ENCODE results near the gene ITSN1.

Gene ITSN1

GRCh38 chr21:33898586-33898985 lies 256.3 kb downstream of the ITSN1 start:
- TF ChIP-seq CTCF (IDR thresholded peaks at IDR 0.05) (no peak), ZFX (IDR thresholded peaks at IDR 0.05; ENCODE audit: borderline replicate concordance) (no peak)
- no peak overlapping the region for H3K27ac ChIP-seq

- H3K27ac ChIP-seq: no peak overlapping the region
- no peak for TF ChIP-seq ZFX (IDR thresholded peaks at IDR 0.05; ENCODE audit: borderline replicate concordance)
Observed at GRCh38 chr21:33899199-33899598, 256.9 kb downstream of the ITSN1 start.

GRCh38 chr21:33901412-33902288 lies 259.3 kb downstream of the ITSN1 start:
- H3K27ac ChIP-seq: no peak overlapping the region
- TF ChIP-seq ZFX (IDR thresholded peaks at IDR 0.05; ENCODE audit: borderline replicate concordance) (no peak), CTCF (IDR thresholded peaks at IDR 0.05) (peak; percentile 75)

GRCh38 chr21:33902349-33902748 lies 260.0 kb downstream of the ITSN1 start:
- TF ChIP-seq ZFX (IDR thresholded peaks at IDR 0.05; ENCODE audit: borderline replicate concordance) (no peak), CTCF (IDR thresholded peaks at IDR 0.05) (no peak)
- no peak overlapping the region for H3K27ac ChIP-seq

GRCh38 chr21:33904041-33904440 lies 261.7 kb downstream of the ITSN1 start:
- H3K27ac ChIP-seq: no peak overlapping the region
- TF ChIP-seq ZFX (IDR thresholded peaks at IDR 0.05; ENCODE audit: borderline replicate concordance) (no peak), CTCF (IDR thresholded peaks at IDR 0.05) (no peak)

GRCh38 chr21:33908760-33909159 lies 266.5 kb downstream of the ITSN1 start:
- no peak for TF ChIP-seq ZFX (IDR thresholded peaks at IDR 0.05; ENCODE audit: borderline replicate concordance)
- no peak for TF ChIP-seq CTCF (IDR thresholded peaks at IDR 0.05)

GRCh38 chr21:33909756-33910155 lies 267.5 kb downstream of the ITSN1 start:
- no peak overlapping the region for H3K27ac ChIP-seq
- TF ChIP-seq CTCF (IDR thresholded peaks at IDR 0.05): no peak
- no peak for TF ChIP-seq ZFX (IDR thresholded peaks at IDR 0.05; ENCODE audit: borderline replicate concordance)

More at GRCh38 chr21:33908760-33909159, 266.5 kb downstream of the ITSN1 start:
- no peak overlapping the region for H3K27ac ChIP-seq
